NCI-H1694 treated with DMSO at 0.1 percent for 48 hours (cell line): ENCODE measurements around the gene SPIN1.

Experiments
- DNase-seq: peaks from one replicate; lab custom pipeline; 2025; lab: John Stamatoyannopoulos, UW

SPIN1 gene

GRCh38 chr9:88436379-88436778 is 48.1 kb downstream of the SPIN1 start:
- no peak for DNase-seq

- DNase-seq: no peak
Measured at GRCh38 chr9:88437210-88438146, 49.2 kb downstream of the SPIN1 start.

DNA sequence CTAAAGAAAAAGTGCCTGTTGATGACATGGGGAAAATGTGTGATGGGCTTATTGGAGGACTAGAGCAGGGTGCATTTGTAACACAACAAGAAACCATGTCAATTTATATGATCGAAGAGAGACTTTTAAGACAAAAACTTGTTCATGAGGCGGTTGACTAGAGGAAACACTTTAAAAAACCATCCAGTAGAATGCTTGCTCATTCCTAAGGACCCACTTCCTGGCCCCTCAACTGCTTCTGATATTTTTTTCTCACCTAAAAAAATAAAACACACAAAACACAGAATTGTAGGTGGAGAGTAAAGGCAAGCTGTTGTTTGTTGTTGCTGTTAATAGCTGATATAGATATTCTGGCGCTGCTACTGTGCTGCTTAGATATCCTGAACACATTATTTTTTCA is 50.6 kb downstream of the SPIN1 start:
- DNase-seq: no peak

DNA sequence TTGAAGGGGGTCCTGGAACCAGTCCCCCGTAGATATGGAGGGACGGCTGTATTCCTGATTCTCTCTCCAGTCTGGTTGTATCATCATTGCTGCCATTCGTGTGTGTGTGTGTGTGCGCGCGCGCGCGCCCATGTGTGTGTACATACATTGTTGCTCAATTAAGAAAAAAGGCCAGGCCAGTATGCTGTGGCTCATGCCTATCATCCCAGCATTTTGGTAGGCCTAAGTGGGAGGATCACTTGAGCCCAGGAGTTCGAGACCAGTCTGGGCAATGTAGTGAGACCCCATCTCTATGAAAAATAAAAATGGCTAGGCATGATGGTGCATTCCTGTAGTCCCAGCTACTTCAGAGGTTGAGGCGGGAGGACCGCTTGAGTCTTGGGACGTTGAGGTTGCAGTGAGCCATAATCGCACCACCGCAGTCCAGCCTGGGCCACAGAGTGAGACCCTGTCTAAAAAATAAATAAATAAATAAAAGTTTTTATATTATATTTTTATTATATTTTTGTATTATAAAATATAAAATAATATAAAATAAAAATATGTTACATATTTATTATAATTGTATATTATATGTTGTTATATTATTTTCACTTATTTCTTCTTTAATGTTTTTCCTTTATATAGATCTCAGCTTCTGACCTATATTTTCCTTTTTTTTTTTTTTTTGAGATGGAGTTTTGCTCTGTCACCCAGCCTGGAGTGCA is 53.2 kb downstream of the SPIN1 start:
- DNase-seq: no peak

DNA sequence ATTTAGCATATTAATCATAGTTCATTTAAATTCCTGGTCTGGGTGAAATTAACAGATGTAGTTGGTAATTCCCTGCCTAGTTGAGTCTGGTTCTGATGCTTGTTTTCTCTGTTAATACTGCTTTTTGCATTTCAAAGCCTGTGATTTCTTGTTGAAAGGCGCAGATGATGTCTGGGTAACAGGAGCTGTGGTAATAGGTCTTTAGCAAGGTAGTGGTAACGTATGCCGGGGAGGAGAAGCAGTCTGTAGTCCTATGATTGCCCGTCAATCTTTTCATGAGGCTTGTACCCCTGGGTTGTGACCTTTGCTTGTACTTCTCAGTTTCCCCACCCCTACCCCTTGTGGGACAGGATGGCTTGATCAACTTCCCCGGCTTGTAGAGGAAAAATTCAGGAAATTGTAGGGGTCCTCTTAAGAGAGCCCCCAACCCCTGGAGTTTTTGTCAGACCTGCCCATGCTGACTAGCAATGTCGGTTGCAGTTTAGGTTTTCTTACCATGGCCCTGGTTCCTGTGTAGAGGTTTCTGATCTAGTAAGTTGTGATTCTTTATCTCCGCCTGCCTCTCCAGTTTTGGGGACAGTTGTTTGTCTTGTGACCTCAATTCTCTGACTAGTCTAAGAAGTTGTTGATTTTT is 55.4 kb downstream of the SPIN1 start:
- DNase-seq: no peak

- DNase-seq: no peak
Measured at GRCh38 chr9:88446728-88447127, 58.5 kb downstream of the SPIN1 start.

- DNase-seq: no peak
Measured at GRCh38 chr9:88447431-88447830, 59.2 kb downstream of the SPIN1 start.

- DNase-seq: no peak
Measured at GRCh38 chr9:88451160-88451559, 62.9 kb downstream of the SPIN1 start.

GRCh38 chr9:88458716-88459465 is 70.6 kb downstream of the SPIN1 start:
- no peak for DNase-seq

DNA sequence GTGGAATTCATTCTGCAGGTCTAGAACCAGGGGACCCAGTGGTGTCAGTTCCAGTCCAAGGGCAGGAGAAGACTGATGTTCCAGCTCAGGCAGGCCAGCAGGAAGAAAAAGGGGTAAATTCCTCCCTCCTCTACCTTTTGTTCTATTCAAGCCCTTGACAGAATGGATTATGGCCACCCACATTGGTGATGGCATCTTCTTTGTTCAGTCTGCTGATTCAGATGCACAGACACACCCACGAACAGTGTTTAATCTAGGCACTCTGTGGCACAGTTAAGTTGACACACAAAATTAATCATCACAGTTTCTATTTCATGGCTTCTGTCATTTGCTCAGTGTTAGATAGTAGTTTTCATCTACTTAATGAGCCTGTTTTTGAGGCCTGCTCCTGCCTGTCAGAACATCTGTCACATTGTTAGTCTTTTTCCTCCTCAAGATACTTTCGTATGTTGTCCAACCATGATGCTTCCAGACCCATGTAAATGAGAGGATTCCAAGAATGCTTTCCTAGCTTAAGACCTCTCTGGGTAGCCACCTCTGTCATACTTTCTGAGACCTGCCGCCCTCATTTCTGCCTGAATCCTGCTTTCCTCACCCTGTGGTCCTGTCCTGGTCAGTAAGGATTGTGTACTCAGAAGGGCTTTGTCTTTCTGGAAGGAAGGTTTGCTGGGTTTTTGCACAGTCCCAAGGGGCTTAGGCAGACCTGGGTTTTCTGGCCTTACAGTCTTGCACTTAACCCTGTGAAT is 72.5 kb downstream of the SPIN1 start:
- peak; percentile 6 for DNase-seq

DNA sequence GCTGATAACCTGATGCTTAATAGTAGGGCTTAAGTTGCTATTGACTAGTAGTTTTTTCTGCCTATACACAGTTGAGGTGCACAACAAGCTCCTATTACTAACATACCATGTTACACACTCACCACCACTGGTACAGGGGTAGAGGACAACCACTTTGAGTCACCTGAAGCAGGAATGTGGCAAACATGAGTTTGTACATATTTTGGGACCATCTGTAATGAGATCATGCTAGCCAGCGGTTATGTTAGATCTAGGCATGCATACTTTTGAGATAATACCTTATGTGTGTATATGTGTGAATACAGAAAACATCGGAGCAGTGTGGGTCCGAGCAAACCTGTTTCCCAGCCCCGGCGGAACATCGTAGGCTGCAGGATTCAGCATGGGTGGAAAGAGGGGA is 73.9 kb downstream of the SPIN1 start:
- no peak for DNase-seq

GRCh38 chr9:88464851-88465250 is 76.6 kb downstream of the SPIN1 start:
- DNase-seq: no peak

DNA sequence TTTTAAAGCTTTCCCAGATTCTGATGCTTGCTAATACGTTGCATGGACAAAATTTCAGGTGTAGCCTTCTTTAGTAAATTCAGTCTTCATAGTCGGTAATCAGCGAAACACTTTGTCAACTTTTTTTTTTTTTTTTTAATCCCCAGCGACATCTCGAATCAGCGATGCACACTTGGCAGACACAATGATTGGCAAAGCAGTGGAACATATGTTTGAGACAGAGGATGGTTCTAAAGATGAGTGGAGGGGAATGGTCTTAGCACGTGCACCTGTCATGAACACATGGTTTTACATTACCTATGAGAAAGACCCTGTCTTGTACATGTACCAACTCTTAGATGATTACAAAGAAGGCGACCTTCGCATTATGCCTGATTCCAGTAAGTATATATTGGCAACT is 80.0 kb downstream of the SPIN1 start:
- no peak for DNase-seq

DNA sequence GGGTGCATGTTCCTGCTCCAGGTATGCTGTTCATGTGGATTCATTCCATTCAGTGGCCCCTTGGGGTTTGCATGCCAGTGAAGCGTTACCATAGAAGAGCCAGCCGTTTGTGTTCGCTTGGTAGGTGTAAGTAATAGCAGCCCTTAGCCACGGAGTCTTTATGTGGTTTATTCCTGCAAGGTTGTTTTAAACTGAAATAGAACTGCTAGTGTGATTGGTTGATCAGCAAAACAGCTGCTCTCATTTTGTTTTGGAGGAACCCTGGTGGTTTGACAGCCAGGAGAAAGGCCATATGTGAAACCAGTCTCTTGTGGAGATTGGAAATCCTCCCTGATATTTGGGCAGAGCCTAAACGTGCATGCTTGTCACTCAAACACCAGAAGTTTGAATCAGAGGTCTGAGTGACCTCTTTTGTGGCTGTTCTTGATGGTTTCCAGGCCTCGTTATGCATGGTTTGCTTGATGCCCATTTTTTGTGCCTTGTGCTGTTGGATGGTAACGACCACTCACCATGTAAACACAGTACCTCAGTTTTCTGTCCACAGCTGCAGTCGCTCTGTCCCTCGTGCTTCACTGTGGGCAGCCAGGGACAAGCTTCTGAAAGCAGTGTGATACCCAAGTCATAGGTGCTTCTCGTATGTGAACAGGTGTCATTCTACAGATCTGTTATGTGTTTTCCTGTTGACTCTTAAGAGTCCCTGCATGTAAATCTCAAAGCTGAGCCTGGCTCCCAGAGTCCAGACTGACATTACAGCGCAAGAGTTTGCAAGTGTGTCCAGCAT is 88.4 kb downstream of the SPIN1 start:
- DNase-seq: no peak

DNA sequence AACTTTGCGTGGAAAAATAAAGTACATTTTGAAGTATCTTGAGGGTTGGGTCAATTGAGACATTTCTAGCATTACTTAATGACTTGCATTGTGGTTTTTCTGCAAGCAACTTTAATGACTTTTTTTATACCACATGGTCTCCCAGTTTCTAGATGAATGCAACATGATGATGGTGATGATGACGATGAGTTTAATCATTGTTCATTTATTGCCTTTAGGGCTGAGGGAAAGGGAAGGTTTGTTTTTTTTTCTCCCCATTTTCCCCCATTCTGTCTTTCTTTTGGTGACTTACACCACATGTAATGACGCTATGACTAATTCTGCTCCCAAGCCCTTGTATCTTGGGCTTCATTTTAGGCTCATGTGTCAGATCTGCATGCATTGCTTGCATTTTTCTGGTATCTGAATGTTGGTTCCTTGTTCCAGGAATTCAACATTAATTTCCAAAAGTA is 89.1 kb downstream of the SPIN1 start:
- no peak for DNase-seq

DNA sequence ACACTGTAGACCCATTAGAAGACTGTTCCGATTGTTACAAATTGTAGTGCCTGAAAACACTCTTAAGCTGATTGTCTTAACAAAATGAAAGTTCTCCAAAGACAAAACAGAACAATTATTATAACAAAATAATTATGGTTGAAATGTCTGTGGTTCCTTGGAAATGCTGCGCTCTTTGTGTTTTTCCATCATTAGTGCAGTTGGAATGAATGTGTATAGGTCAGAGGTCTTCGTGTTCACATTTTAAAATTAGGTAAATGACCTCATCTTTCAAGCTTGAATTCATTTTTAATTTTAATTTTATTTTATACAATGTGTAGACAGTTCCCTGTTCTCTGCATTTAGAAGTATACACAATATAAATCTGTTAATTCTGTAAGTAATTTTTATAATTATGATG is 90.0 kb downstream of the SPIN1 start:
- DNase-seq: no peak

- DNase-seq: no peak
Measured at GRCh38 chr9:88481933-88482332, 93.7 kb downstream of the SPIN1 start.

- DNase-seq: no peak
Measured at GRCh38 chr9:88488166-88488565, 99.9 kb downstream of the SPIN1 start.

- DNase-seq: no peak
Measured at GRCh38 chr9:88494983-88495721, 106.9 kb downstream of the SPIN1 start.

DNA sequence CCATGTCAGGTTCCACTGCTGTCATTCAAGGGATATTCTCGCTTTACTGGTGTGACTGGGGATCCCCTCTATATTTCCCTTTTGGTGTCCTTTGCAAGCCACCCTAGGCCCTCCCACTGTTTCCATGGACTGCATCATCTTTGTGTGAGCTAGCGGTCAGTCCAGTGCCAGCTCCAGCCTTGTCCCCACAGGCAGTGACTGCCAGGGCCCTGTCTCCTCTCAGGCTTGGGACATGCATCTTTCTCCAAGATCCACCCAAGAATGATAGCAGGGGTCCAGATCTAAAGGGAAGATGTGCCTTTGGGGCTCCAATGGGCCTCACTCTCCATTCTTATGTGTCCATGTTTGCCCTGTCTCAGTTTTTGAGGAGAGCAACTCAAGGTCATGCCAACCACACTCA is 109.0 kb downstream of the SPIN1 start:
- DNase-seq: no peak
